H9 (cell line): Measurements from ENCODE around the gene CAMTA1. TPM values are rescaled to one million over a fixed set of nuclear protein-coding genes. Genes with fewer than 3 reads are reported as not detected.

Experiments used
- DNase-seq: peaks from one replicate; pipeline ENCODE4 v3.0.0-alpha.2; 2017
- H2AFZ ChIP-seq: one replicate; pipeline ENCODE4 v1.6.1; 2013; ENCODE audit warnings: mild to moderate bottlenecking, low read length, control low read depth, moderate library complexity
- H2AK5ac ChIP-seq: 2 replicates; pipeline ENCODE4 v1.6.1; 2013; ENCODE audit warnings: low read length, control low read depth, mixed read lengths; ENCODE audit not compliant: insufficient read length
- H2BK120ac ChIP-seq: one replicate; pipeline ENCODE4 v1.6.1; 2013; ENCODE audit warnings: low read depth, mild to moderate bottlenecking, low read length, control low read depth, inconsistent platforms; ENCODE audit not compliant: poor library complexity, severe bottlenecking
- H2BK12ac ChIP-seq: 2 replicates; pipeline ENCODE4 v1.6.1; 2013; ENCODE audit warnings: low read length, control low read depth, mixed read lengths, low read depth; ENCODE audit not compliant: insufficient read length
- H2BK15ac ChIP-seq: 2 replicates; pipeline ENCODE4 v1.6.1; 2013; ENCODE audit warnings: low read depth, low read length, control low read depth
- H2BK20ac ChIP-seq: one replicate; pipeline ENCODE4 v1.6.1; 2013; ENCODE audit warnings: low read depth, mild to moderate bottlenecking, low read length, control low read depth, inconsistent platforms; ENCODE audit not compliant: poor library complexity, severe bottlenecking
- H2BK5ac ChIP-seq: 2 replicates; pipeline ENCODE4 v1.6.1; 2013; ENCODE audit warnings: low read length, control low read depth, mixed read lengths; ENCODE audit not compliant: insufficient read length
- H3K14ac ChIP-seq: 2 replicates; pipeline ENCODE4 v1.6.1; 2013; ENCODE audit warnings: low read length, control low read depth; ENCODE audit not compliant: insufficient read depth
- H3K18ac ChIP-seq: 2 replicates; pipeline ENCODE4 v1.6.1; 2013; ENCODE audit warnings: low read depth, mild to moderate bottlenecking, mixed read lengths, low read length, control low read depth; ENCODE audit not compliant: insufficient read length
- H3K23ac ChIP-seq: 2 replicates; pipeline ENCODE4 v1.6.1; 2013; ENCODE audit warnings: low read length, control low read depth, mixed read lengths, low read depth; ENCODE audit not compliant: insufficient read length
- H3K23me2 ChIP-seq: 2 replicates; pipeline ENCODE4 v1.6.1; 2013; ENCODE audit warnings: low read depth, mild to moderate bottlenecking, mixed read lengths, low read length, control low read depth; ENCODE audit not compliant: insufficient read length, poor library complexity, severe bottlenecking
- H3K27ac ChIP-seq: 2 replicates; pipeline ENCODE4 v1.5.1; 2013; ENCODE audit warnings: low read length, control low read depth, mixed read lengths, low read depth; ENCODE audit not compliant: insufficient read length
- H3K27me3 ChIP-seq: 2 replicates; pipeline ENCODE4 v1.6.1; 2013; ENCODE audit warnings: low read length, control low read depth, inconsistent platforms; ENCODE audit not compliant: insufficient read depth
- H3K4ac ChIP-seq: 2 replicates; pipeline ENCODE4 v1.6.1; 2013; ENCODE audit warnings: low read depth, mild to moderate bottlenecking, control low read depth, inconsistent platforms, low read length, moderate library complexity
- H3K4me1 ChIP-seq: 2 replicates; pipeline ENCODE4 v1.6.1; 2013; ENCODE audit warnings: low read length, control low read depth, inconsistent platforms; ENCODE audit not compliant: insufficient read depth
- H3K4me2 ChIP-seq: 2 replicates; pipeline ENCODE4 v1.6.1; 2013; ENCODE audit warnings: low read length, control low read depth, mixed read lengths; ENCODE audit not compliant: insufficient read length, insufficient read depth
- H3K56ac ChIP-seq: 2 replicates; pipeline ENCODE4 v1.6.1; 2013; ENCODE audit warnings: low read depth, mild to moderate bottlenecking, mixed read lengths, low read length, control low read depth; ENCODE audit not compliant: insufficient read length
- H3K79me1 ChIP-seq: 2 replicates; pipeline ENCODE4 v1.6.1; 2013; ENCODE audit warnings: low read depth, mild to moderate bottlenecking, moderate library complexity, low read length, control low read depth, inconsistent platforms; ENCODE audit not compliant: insufficient read depth, poor library complexity, severe bottlenecking
- H3K79me2 ChIP-seq: 2 replicates; pipeline ENCODE4 v1.6.1; 2013; ENCODE audit warnings: low read length, control low read depth, inconsistent platforms; ENCODE audit not compliant: insufficient read depth
- H3K9ac ChIP-seq: 2 replicates; pipeline ENCODE4 v1.6.1; 2013; ENCODE audit warnings: low read length, control low read depth, mixed read lengths; ENCODE audit not compliant: insufficient read length; ENCODE audit errors: extremely low read depth
- H3K9me3 ChIP-seq: one replicate; pipeline ENCODE4 v1.6.1; 2013; ENCODE audit warnings: low read depth, low read length, inconsistent platforms; ENCODE audit not compliant: control insufficient read depth
- H3T11ph ChIP-seq: one replicate; pipeline ENCODE4 v1.6.1; 2013; ENCODE audit warnings: mild to moderate bottlenecking, low read length, control low read depth, inconsistent platforms
- H4K20me1 ChIP-seq: one replicate; pipeline ENCODE4 v1.6.1; 2013; ENCODE audit not compliant: control insufficient read depth, insufficient read length, insufficient read depth
- H4K5ac ChIP-seq: 2 replicates; pipeline ENCODE4 v1.6.1; 2013; ENCODE audit warnings: low read depth, mild to moderate bottlenecking, mixed read lengths, low read length, control low read depth; ENCODE audit not compliant: insufficient read length
- H4K8ac ChIP-seq: replicated peaks from 2 replicates; pipeline ENCODE4 v1.6.1; 2013; ENCODE audit warnings: low read length, control low read depth, mixed read lengths, low read depth; ENCODE audit not compliant: insufficient read length
- H4K91ac ChIP-seq: 2 replicates; pipeline ENCODE4 v1.6.1; 2013; ENCODE audit warnings: low read depth, mild to moderate bottlenecking, moderate library complexity, mixed read lengths, low read length, control low read depth; ENCODE audit not compliant: insufficient read length
- H3K27ac Mint-ChIP-seq, 3 experiments: 2 replicates in 2 of 3; 3 replicates in 1 of 3; pipeline ENCODE4 v1.8.0; 2020 to 2021; ENCODE audit warnings: mixed read lengths in 3 of 3, mild to moderate bottlenecking in 1 of 3, moderate library complexity in 1 of 3
- H3K27me3 Mint-ChIP-seq: 2 replicates; pipeline ENCODE4 v1.8.0; 2021; ENCODE audit warnings: low read depth, mild to moderate bottlenecking, moderate library complexity, mixed read lengths
- H3K36me3 Mint-ChIP-seq, 3 experiments: 2 replicates in 2 of 3; 3 replicates in 1 of 3; pipeline ENCODE4 v1.8.0; 2020 to 2021; ENCODE audit warnings: low read depth in 3 of 3, mixed read lengths in 3 of 3; ENCODE audit not compliant: insufficient read depth in 1 of 3
- H3K4me1 Mint-ChIP-seq, 2 experiments: 2 replicates each; pipeline ENCODE4 v1.8.0; 2020; ENCODE audit warnings: mixed read lengths in 2 of 2
- H3K4me3 Mint-ChIP-seq, 2 experiments: 2 replicates in 1 of 2; 3 replicates in 1 of 2; pipeline ENCODE4 v1.8.0; 2020 to 2021; ENCODE audit warnings: mild to moderate bottlenecking in 2 of 2, mixed read lengths in 2 of 2, moderate library complexity in 1 of 2
- H3K9me3 Mint-ChIP-seq, 2 experiments: 2 replicates in 1 of 2; 3 replicates in 1 of 2; pipeline ENCODE4 v1.8.0; 2020; ENCODE audit warnings: mild to moderate bottlenecking in 2 of 2, mixed read lengths in 2 of 2, moderate library complexity in 1 of 2
- CTCF ChIP-seq: fragments of 200-600 bp; sonication (generic); conservative IDR thresholded peaks from 3 replicates; pipeline ENCODE4 v1.8.0; 2021; ENCODE audit warnings: antibody characterized with exemption, mild to moderate bottlenecking
- WGBS: extraction: QIAGEN DNeasy Blood & Tissue Kit; methylation state at CpG from one replicate; pipeline ENCODE4 v1.1.7; 2013; ENCODE audit warnings: missing lambda C conversion rate, low lambda C conversion rate, mixed read lengths; ENCODE audit not compliant: insufficient read length; ENCODE audit errors: extremely low coverage; 5-methylcytosine and 5-hydroxymethylcytosine counted together
- total RNA-seq: library from RNA; stranded (reverse); gene quantifications from 2 replicates; pipeline ENCODE4 v1.2.1, GENCODE V29; 2021

The CAMTA1 gene
- total RNA-seq, 1 experiment from 2014 or later: 115 TPM

- TF ChIP-seq CTCF: no peak
- H3K27ac ChIP-seq: no peak overlapping the region
- no peak for DNase-seq
- peaks cover 38 to 45% of the 10 kb centered on the region in 2 experiments for H3K9me3 Mint-ChIP-seq
- WGBS: no CpG with 5 or more reads among the region's 1 CpG
- no peak overlapping the region for H2BK120ac ChIP-seq
- H3K14ac ChIP-seq: no peak overlapping the region
- peaks cover 10 to 30% (median 13%) of the 10 kb centered on the region in 3 experiments for H3K36me3 Mint-ChIP-seq
- H4K5ac ChIP-seq: no peak overlapping the region
- no peak overlapping the region for H3K4me3 Mint-ChIP-seq
- no peak overlapping the region for H3K56ac ChIP-seq
- H4K8ac ChIP-seq: no peak overlapping the region
- H3K79me2 ChIP-seq: no peaks in the 10 kb centered on the region
- H2AK5ac ChIP-seq: no peak overlapping the region
- H3K9me3 ChIP-seq: no peaks in the 10 kb centered on the region
- no peak overlapping the region for H3K9ac ChIP-seq
- no peaks in the 10 kb centered on the region for H3K4me1 ChIP-seq
- no peak overlapping the region for H4K91ac ChIP-seq
- no peaks in the 10 kb centered on the region for H3K23me2 ChIP-seq
- H2BK5ac ChIP-seq: no peak overlapping the region
- H3K27me3 ChIP-seq: no peaks in the 10 kb centered on the region
- no peak overlapping the region for H3T11ph ChIP-seq
- H3K4ac ChIP-seq: no peak overlapping the region
- peaks cover 11 to 14% of the 10 kb centered on the region in 2 experiments for H3K4me1 Mint-ChIP-seq
- H2BK15ac ChIP-seq: no peak overlapping the region
- H3K23ac ChIP-seq: no peak overlapping the region
- H3K4me2 ChIP-seq: no peak overlapping the region
- no peaks in the 10 kb centered on the region for H4K20me1 ChIP-seq
- H3K79me1 ChIP-seq: no peaks in the 10 kb centered on the region
- H2AFZ ChIP-seq: no peak overlapping the region
- H3K27me3 Mint-ChIP-seq: no peaks in the 10 kb centered on the region
- no peak overlapping the region for H2BK12ac ChIP-seq
- H2BK20ac ChIP-seq: no peak overlapping the region
- no peak overlapping the region for H3K18ac ChIP-seq
- no peak overlapping the region for H3K27ac Mint-ChIP-seq
Measured at GRCh38 chr1:7395251-7395650, 610.0 kb downstream of the CAMTA1 start.
